ENCODE data around the gene PRAME. TPM values are rescaled to one million over a fixed set of nuclear protein-coding genes. Genes with fewer than 3 reads are reported as not detected.

Gene PRAME
- total RNA-seq, 1 experiment from 2014 or later = not detected

- ChIA-PET CTCF (no interaction called here), POLR2A (ENCODE audit: unreplicated experiment) (no interaction called here)
- no peaks in the 10 kb centered on the region for H3F3A ChIP-seq (ENCODE audit: insufficient read depth, low read depth)
- no peak overlapping the region for H3K4me3 ChIP-seq
- DNase-seq = peak in 1 of 2 experiments; percentile 25
- no peaks in the 10 kb centered on the region for H4K20me1 ChIP-seq (ENCODE audit: insufficient read depth)
- intact Hi-C loops (cut with micrococcal nuclease; ENCODE audit: unreplicated experiment) = no loop called here
- no peaks in the 10 kb centered on the region; the same call in 1 of the 2 replicates for H3K9me2 ChIP-seq (ENCODE audit: insufficient read depth)
- no peaks in the 10 kb centered on the region for H3K36me3 ChIP-seq (ENCODE audit: low read depth)
- no peaks in the 10 kb centered on the region for H3K9me3 ChIP-seq (ENCODE audit: insufficient read depth, low read depth)
- TF ChIP-seq CTCF (conservative IDR thresholded peaks at IDR 0.05) = peak; percentile 78
- TF ChIP-seq EZH2 (IDR thresholded peaks at IDR 0.05; ENCODE audit: low read depth) = no peak
- no peak overlapping the region for H2AFZ ChIP-seq
- no peaks in the 10 kb centered on the region for H3K4me1 ChIP-seq (replicated peaks; ENCODE audit: insufficient read depth)
- H3K4me2 ChIP-seq = no peak overlapping the region
- H3K27me3 ChIP-seq (ENCODE audit: insufficient read depth, low read depth) = peaks cover 16% of the 10 kb centered on the region
- BruUV-seq (replicated peaks) = no TSS peak
- H3K79me2 ChIP-seq (ENCODE audit: low read depth) = no peaks in the 10 kb centered on the region
- no peak overlapping the region for H3K27ac ChIP-seq
Measured at GRCh38 chr22:22576244-22576988, 17.4 kb upstream of the PRAME start.

GRCh38 chr22:22574361-22574760, 15.3 kb upstream of the PRAME start:
- Histone ChIP-seq H3K27ac (no peak overlapping the region), H4K20me1 (ENCODE audit: insufficient read depth) (no peaks in the 10 kb centered on the region), H3K9me2 (ENCODE audit: insufficient read depth) (no peaks in the 10 kb centered on the region; the same call in 1 of the 2 replicates), H2AFZ (no peak overlapping the region), H3K4me2 (no peak overlapping the region), H3K4me1 (replicated peaks; ENCODE audit: insufficient read depth) (no peaks in the 10 kb centered on the region), H3K36me3 (ENCODE audit: low read depth) (no peaks in the 10 kb centered on the region), H3K9me3 (ENCODE audit: insufficient read depth, low read depth) (no peaks in the 10 kb centered on the region), H3K4me3 (no peak overlapping the region), H3K27me3 (ENCODE audit: insufficient read depth, low read depth) (peaks cover 15% of the 10 kb centered on the region; the same call in 1 of the 2 replicates), H3F3A (ENCODE audit: insufficient read depth, low read depth) (no peaks in the 10 kb centered on the region), H3K79me2 (ENCODE audit: low read depth) (no peaks in the 10 kb centered on the region)
- intact Hi-C loops (cut with micrococcal nuclease; ENCODE audit: unreplicated experiment) = no loop called here
- DNase-seq = no peak
- ChIA-PET POLR2A (ENCODE audit: unreplicated experiment) (no interaction called here), CTCF (no interaction called here)
- TF ChIP-seq CTCF (conservative IDR thresholded peaks at IDR 0.05) (no peak), EZH2 (IDR thresholded peaks at IDR 0.05; ENCODE audit: low read depth) (no peak)
- BruUV-seq (replicated peaks) = no TSS peak

- intact Hi-C loops (cut with micrococcal nuclease; ENCODE audit: unreplicated experiment) = no loop called here
- no peak overlapping the region for H3K27ac ChIP-seq
Measured at GRCh38 chr22:22573047-22573889, 14.2 kb upstream of the PRAME start.

More at GRCh38 chr22:22573047-22573889, 14.2 kb upstream of the PRAME start:
- CTCF ChIA-PET = no interaction called here
- POLR2A ChIA-PET (ENCODE audit: unreplicated experiment) = no interaction called here
- BruUV-seq (replicated peaks) = no TSS peak
- Histone ChIP-seq H3K9me3 (ENCODE audit: insufficient read depth, low read depth) (no peaks in the 10 kb centered on the region), H3K9me2 (ENCODE audit: insufficient read depth) (no peaks in the 10 kb centered on the region; the same call in 1 of the 2 replicates), H2AFZ (no peak overlapping the region), H3K4me3 (no peak overlapping the region), H3K79me2 (ENCODE audit: low read depth) (no peaks in the 10 kb centered on the region), H3F3A (ENCODE audit: insufficient read depth, low read depth) (no peaks in the 10 kb centered on the region), H3K4me2 (no peak overlapping the region), H3K4me1 (replicated peaks; ENCODE audit: insufficient read depth) (no peaks in the 10 kb centered on the region), H4K20me1 (ENCODE audit: insufficient read depth) (no peaks in the 10 kb centered on the region), H3K27me3 (ENCODE audit: insufficient read depth, low read depth) (peaks cover 23% of the 10 kb centered on the region; the same call in 1 of the 2 replicates), H3K36me3 (ENCODE audit: low read depth) (no peaks in the 10 kb centered on the region)
- TF ChIP-seq EZH2 (IDR thresholded peaks at IDR 0.05; ENCODE audit: low read depth) (no peak), CTCF (conservative IDR thresholded peaks at IDR 0.05) (no peak)
- no peak for DNase-seq
